ENCODE measurements around the gene SUSD6.
A peak's percentile ranks its signal among the peaks of the same experiment; 100 is the strongest.
"Not testable (repeated sequence)": the region's sequence is repeated elsewhere in the genome, so short reads cannot be mapped to it uniquely, and the experiment has no call there.

SUSD6 gene

DNA sequence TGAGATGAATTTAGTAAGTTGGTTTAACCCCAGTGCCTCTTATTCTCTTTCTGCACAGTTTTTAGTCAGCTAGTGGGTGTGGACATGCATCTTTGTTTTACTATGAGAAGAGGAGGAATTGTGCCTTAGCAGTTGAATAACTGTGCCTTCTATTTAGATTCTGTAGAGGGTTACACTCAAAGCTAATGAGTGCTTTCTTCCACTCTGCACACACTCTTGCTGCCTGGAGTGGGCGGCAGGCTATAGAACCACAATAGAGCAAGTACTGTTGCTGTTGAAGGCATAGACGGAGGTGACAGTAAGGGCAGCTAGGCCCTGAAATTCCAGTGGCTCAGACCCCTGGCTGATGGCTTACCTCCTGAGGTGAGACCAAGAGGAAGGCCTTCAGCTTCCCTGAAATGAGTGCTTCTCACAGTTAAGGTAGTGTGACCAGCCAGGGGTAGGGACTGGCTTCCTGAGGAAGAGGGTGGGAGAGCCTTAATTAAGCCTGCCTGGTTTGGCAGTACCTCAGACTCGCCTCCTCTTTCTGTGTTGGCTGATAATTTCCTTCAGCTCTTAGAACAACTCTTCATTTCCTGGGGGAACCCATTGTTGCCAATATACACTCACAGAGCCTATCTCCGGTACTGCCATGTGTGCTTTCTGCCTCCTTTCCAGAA lies 24.7 kb downstream of the SUSD6 start:
- DNase-seq (ENCODE audit: low read depth in 2 of 2) = peak in 1 of 2 donors; percentile 32
- TF ChIP-seq, protein P1, sequence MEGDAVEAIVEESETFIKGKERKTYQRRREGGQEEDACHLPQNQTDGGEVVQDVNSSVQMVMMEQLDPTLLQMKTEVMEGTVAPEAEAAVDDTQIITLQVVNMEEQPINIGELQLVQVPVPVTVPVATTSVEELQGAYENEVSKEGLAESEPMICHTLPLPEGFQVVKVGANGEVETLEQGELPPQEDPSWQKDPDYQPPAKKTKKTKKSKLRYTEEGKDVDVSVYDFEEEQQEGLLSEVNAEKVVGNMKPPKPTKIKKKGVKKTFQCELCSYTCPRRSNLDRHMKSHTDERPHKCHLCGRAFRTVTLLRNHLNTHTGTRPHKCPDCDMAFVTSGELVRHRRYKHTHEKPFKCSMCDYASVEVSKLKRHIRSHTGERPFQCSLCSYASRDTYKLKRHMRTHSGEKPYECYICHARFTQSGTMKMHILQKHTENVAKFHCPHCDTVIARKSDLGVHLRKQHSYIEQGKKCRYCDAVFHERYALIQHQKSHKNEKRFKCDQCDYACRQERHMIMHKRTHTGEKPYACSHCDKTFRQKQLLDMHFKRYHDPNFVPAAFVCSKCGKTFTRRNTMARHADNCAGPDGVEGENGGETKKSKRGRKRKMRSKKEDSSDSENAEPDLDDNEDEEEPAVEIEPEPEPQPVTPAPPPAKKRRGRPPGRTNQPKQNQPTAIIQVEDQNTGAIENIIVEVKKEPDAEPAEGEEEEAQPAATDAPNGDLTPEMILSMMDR (IDR thresholded peaks at IDR 0.05; ENCODE audit: low read depth, low read length) = no peak
- H3K4me3 ChIP-seq (replicated peaks in 1 of 2; ENCODE audit: low read depth in 2 of 2, low read length in 2 of 2) = no peak overlapping the region

DNA sequence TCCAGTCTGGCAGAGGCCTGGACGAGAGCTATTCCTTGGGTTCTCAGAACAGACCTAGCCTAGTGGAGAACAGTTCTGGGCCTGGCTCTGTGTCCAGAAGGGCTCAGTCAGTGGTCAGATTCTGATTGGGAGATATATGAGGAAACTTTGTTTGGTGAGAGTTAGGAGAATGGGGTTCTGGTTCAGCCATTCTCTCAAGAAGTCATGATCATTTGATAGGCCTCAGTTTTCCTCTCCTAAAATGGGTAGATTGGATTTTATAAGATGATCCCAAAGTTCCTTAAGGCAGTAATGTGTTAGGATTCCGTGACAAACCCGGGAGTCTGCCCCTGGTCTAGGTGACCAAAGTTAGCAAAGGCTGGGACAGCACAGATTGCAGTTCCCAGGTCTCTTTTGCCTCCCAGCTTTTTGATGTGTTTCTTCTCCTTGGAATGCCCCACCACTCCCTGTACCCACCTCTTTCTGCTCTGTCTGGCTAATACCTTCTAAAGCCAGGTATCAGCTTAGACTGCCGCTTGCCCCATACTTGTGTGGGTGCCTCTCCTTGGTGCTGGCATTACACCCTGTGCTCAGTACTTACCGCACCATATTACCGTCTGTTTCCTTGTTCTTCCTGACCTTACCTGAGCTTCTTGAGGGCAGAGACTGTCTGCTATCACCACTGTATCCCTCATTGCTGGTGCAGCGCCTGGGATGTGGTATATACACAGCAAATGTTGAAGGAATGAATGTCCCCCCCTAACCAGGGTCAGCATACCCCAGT lies 25.5 kb downstream of the SUSD6 start:
- no peak for DNase-seq (ENCODE audit: low read depth in 2 of 2)

DNA sequence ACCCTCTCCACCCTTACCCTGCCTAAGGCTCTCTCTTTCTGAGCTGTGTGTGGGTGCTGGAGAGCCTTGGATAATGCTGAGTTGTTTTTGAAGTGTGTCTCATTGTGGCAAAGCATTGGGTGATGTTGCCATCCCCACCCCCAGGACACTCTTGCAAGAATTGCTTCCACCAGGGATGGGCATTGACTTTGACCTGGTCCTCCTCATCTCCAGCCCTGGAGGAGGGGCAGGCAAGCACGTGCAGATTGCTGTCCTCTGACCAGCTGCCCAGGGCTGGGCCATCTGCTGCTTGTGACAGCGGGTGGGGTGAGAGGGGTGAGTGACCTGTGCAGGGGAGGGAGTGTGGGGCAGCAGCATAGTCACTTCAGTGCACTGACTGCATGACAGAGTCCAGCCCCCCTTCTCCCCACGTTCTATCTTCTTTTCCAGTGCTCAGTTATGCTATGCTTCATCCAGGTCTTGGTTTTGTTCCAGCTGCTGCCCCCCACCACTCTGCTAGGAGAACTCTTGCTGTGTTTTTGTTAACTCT lies 26.2 kb downstream of the SUSD6 start:
- TF ChIP-seq, protein P1 (IDR thresholded peaks at IDR 0.05; ENCODE audit: low read depth, low read length) = no peak
- DNase-seq (ENCODE audit: low read depth in 2 of 2) = no peak
- no peak overlapping the region for H3K4me3 ChIP-seq (replicated peaks in 1 of 2; ENCODE audit: low read depth in 2 of 2, low read length in 2 of 2)

More for the DNA sequence above, 25.5 kb downstream of the SUSD6 start:
- no peak overlapping the region for H3K4me3 ChIP-seq (replicated peaks in 1 of 2; ENCODE audit: low read depth in 2 of 2, low read length in 2 of 2)
- TF ChIP-seq, protein P1 (IDR thresholded peaks at IDR 0.05; ENCODE audit: low read depth, low read length) = no peak

DNA sequence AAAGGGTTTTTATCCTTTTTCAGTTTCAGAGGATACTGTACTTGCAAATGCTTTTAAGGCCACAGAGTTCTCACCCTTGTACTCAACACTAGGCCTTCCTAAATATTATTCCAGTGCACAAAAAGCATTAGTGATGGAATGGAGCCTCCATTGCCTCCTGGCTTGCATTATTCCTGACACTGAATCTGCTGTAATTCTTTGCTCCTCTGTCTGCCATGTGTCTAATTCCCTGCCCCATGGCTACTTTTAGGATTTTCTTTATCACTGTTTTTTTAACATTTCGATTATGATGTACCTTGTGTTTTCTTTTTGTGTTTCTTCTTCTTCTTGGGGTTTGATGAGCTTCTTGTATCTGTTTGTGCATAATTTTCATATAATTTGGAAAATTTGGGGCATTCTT lies 29.5 kb downstream of the SUSD6 start:
- no peak overlapping the region for H3K4me3 ChIP-seq (replicated peaks in 1 of 2; ENCODE audit: low read depth in 2 of 2, low read length in 2 of 2)
- DNase-seq (ENCODE audit: low read depth in 2 of 2) = no peak
- TF ChIP-seq, protein P1 (IDR thresholded peaks at IDR 0.05; ENCODE audit: low read depth, low read length) = no peak

DNA sequence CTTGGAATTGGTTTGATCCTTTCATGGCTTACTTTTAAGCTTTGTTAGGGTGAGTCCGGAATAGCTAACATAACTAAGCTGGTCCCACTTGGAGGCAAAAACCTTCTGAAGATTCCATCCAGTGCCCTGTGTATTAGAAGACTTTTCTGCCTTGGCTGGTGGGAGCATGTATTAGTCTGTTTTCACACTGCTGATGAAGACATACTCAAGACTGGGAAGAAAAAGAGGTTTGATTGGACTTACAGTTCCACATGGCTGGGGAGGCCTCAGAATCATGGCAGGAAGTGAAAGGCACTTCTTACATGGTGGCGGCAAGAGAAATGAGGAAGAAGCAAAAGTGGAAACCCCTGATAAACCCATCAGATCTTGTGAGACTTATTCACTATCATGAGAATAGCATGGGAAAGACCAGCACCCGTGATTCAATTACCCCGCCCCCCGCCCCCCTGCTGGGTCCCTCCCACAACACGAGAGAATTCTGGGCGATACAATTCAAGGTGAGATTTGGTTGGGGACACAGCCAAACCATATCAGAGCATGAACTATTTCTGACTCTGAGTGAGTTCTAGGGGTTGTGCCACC lies 30.9 kb downstream of the SUSD6 start:
- H3K4me3 ChIP-seq (replicated peaks in 1 of 2; ENCODE audit: low read depth in 2 of 2, low read length in 2 of 2); DNase-seq (ENCODE audit: low read depth in 2 of 2): not testable (repeated sequence)

DNA sequence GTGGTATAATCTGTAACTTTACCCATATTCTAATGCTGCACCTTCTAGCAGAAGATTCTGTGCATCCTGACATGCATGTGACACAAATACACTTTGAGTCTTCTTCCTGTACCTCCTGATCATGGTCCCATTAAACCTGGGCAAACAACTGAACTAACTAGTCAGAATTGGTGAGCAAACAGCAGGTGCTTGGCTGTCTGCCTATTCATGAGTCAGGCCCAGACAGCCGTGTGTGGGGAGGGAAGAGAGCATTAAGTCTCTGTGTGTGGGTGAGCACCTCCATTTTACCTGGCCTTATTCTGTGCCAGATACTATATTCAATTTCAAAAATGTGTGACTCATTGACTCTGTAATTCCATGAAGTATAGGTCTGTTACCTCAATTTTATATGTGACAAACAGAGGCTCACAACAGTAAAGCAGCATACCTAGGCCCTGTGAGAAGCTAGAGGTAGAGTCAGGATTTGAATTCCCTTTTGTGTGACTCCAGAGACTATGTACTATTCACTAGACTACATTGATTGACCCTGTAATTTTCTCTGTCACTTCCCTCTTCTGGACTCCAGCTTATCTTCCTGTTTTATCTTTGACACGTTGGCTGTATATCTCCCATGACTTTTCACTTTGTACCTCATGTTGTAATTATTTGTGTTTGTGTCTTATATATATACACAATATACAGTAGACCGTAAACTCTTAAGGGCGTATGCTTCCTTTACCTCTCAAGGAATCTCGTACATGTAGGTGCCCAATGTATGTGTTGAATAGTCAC lies 32.2 kb downstream of the SUSD6 start:
- TF ChIP-seq, protein P1 (IDR thresholded peaks at IDR 0.05; ENCODE audit: low read depth, low read length) = no peak
- peak in 1 of 2 donors; percentile 79 for DNase-seq (ENCODE audit: low read depth in 2 of 2)

More for the DNA sequence above, 32.2 kb downstream of the SUSD6 start:
- H3K4me3 ChIP-seq (replicated peaks in 1 of 2; ENCODE audit: low read depth in 2 of 2, low read length in 2 of 2) = no peak overlapping the region
